GM12878 (cell line): ENCODE results near the gene OPRD1. TPM values are rescaled to one million over a fixed set of nuclear protein-coding genes. Genes with fewer than 3 reads are reported as not detected.
A peak's percentile ranks its signal among the peaks of the same experiment; 100 is the strongest.

Experiments used
- ATAC-seq: fragments of 200-7000 bp; cut with Tn5 transposase; 3 replicates; pipeline ENCODE4 v1.9.1; 2020; ENCODE audit warnings: mild to moderate bottlenecking, moderate library complexity
- BruUV-seq: library from RNA; stranded (reverse); fragments of 400-500 nt; replicated peaks from 2 replicates; lab custom pipeline; 2021; lab: Mats Ljungman, UMichigan
- CTCF ChIA-PET: fragments of 300-600 bp; sonication (Branson Sonifier 250); formaldehyde crosslinking; extraction: SDS; loops from one replicate; lab custom pipeline; 2021; ENCODE audit warnings: inconsistent platforms; lab: Yijun Ruan, JAX
- POLR2A ChIA-PET: fragments of 350-600 bp; formaldehyde crosslinking; extraction: SDS; loops from one replicate; lab custom pipeline; 2021; ENCODE audit warnings: inconsistent platforms; lab: Charles Lee
- RAD21 ChIA-PET: fragments of 300-600 bp; sonication (Branson Sonifier 250); formaldehyde crosslinking; loops from one replicate; lab custom pipeline; 2023; ENCODE audit warnings: antibody characterized with exemption; ENCODE audit not compliant: unreplicated experiment; lab: Charles Lee
- SMC1A ChIA-PET: fragments of 300-600 bp; sonication (Branson Sonifier 250); formaldehyde crosslinking; loops from one replicate; lab custom pipeline; 2023; ENCODE audit not compliant: unreplicated experiment, uncharacterized antibody; lab: Charles Lee
- DNase-seq: peaks from one replicate; pipeline ENCODE4 v3.0.0-alpha.2; 2011; ENCODE audit warnings: low read depth, low spot score
- FAIRE-seq: peaks from 3 replicates; lab custom pipeline; 2011; peaks lifted over from hg19 to GRCh38; lab: Jason Lieb, UNC
- H2AFZ ChIP-seq: 2 replicates; pipeline ENCODE4 v1.6.0; 2011; ENCODE audit warnings: low read depth, low read length, control low read depth; ENCODE audit not compliant: control insufficient read depth
- H3K27ac ChIP-seq: 2 replicates; pipeline ENCODE4 v1.5.1; 2011; ENCODE audit warnings: control low read depth; ENCODE audit not compliant: control insufficient read depth, insufficient read depth
- H3K27me3 ChIP-seq, 2 experiments: replicated peaks in 1 of 2; 2 replicates each; pipeline versions ENCODE4 v1.6.0 to v1.6.1; 2011; ENCODE audit warnings: low read length in 1 of 2; ENCODE audit not compliant: control insufficient read depth in 2 of 2, insufficient read depth in 2 of 2
- H3K36me3 ChIP-seq, 2 experiments: 2 replicates each; pipeline ENCODE4 v1.5.1; 2011; ENCODE audit warnings: low read length in 1 of 2; ENCODE audit not compliant: control insufficient read depth in 2 of 2, insufficient read depth in 2 of 2
- H3K4me1 ChIP-seq: 2 replicates; pipeline ENCODE4 v1.6.1; 2011; ENCODE audit warnings: mild to moderate bottlenecking, low read length, moderate library complexity, mixed read lengths; ENCODE audit not compliant: control insufficient read depth, insufficient read depth
- H3K4me2 ChIP-seq: 2 replicates; pipeline ENCODE4 v1.6.0; 2011; ENCODE audit warnings: control low read depth; ENCODE audit not compliant: control insufficient read depth, insufficient read depth
- H3K4me3 ChIP-seq: fragments of 200-600 bp; sonication (generic); 2 replicates; pipeline ENCODE4 v1.5.1; 2016
- H3K79me2 ChIP-seq: 2 replicates; pipeline ENCODE4 v1.6.0; 2011; ENCODE audit warnings: low read length; ENCODE audit not compliant: control insufficient read depth, insufficient read depth
- H3K9ac ChIP-seq: 2 replicates; pipeline ENCODE4 v1.8.0; 2011; ENCODE audit warnings: low read length, control low read depth, mixed read lengths; ENCODE audit not compliant: control insufficient read depth, insufficient read depth
- H3K9me3 ChIP-seq: replicated peaks from 3 replicates; pipeline ENCODE4 v1.5.1; 2011; ENCODE audit warnings: mild to moderate bottlenecking, low read length; ENCODE audit not compliant: control insufficient read depth, insufficient read depth
- H4K20me1 ChIP-seq: 2 replicates; pipeline ENCODE4 v1.6.0; 2011; ENCODE audit not compliant: control insufficient read depth, insufficient read depth
- MLLT1 ChIP-seq: fragments of 450-650 bp; IDR thresholded peaks from 2 replicates; pipeline ENCODE4 v1.6.1; 2016; ENCODE audit warnings: mild to moderate bottlenecking
- TCF3 ChIP-seq: IDR thresholded peaks from 2 replicates; pipeline ENCODE4 v1.6.1; 2012; ENCODE audit warnings: low read depth, mild to moderate bottlenecking, low read length, borderline replicate concordance; ENCODE audit not compliant: insufficient read depth
- WGBS: methylation state at CpG from one replicate; pipeline ENCODE4 v1.1.6; 2016; ENCODE audit warnings: low lambda C conversion rate; ENCODE audit not compliant: insufficient replicate concordance, insufficient coverage; ENCODE audit errors: missing lambda C conversion rate; 5-methylcytosine and 5-hydroxymethylcytosine counted together
- in situ Hi-C: fragments of 300-500 bp; cut with MboI; formaldehyde crosslinking; loops from 9 replicates; pipeline ENCODE4 v1.14.3; 2018; ENCODE audit warnings: mixed read lengths
- intact Hi-C: fragments of 100-400 bp; cut with micrococcal nuclease; formaldehyde crosslinking; loops from one replicate; pipeline ENCODE4 v1.14.2; 2022; ENCODE audit not compliant: unreplicated experiment
- polyA plus RNA-seq, 11 experiments: library from polyadenylated mRNA; depleted of rRNA in 4 of 11; unstranded in 6 of 11; stranded (reverse) in 5 of 11; fragments of >200 nt; fragmentation: Nextera tagmentation in 4 of 11; fragmentation: Illumina TruSeq in 1 of 11; extraction: Ambion mirVana in 4 of 11; extraction: Trizol in 1 of 11; gene quantifications; 1 replicate in 1 of 11; 2 replicates in 10 of 11; pipeline versions ENCODE4 v1.2.1 to v1.2.3, GENCODE V29; 2011 to 2016; ENCODE audit warnings: inconsistent platforms in 2 of 11, missing spikeins in 2 of 11, low read depth in 1 of 11
- total RNA-seq, 4 experiments: library from RNA; depleted of rRNA in 3 of 4; stranded (reverse); fragments of >200 nt in 3 of 4; fragmentation: Illumina TruSeq in 1 of 4; extraction: Trizol in 1 of 4; gene quantifications; 2 replicates each; pipeline versions ENCODE4 v1.2.1 to v1.2.3, GENCODE V29; 2013 to 2021

The OPRD1 gene
- total and polyA plus RNA-seq, 10 of the 15 experiments (the other 5 are each of a cell fraction or from before 2014, with no cell fraction given), result 0.02 TPM; not detected in 8

- POLR2A ChIA-PET, result interaction anchor here (0.5 to 2.7 kb wide), 5 partner anchors 28 to 261 kb away, joined by 3 to 19 read pairs (median 4); partner anchors contain the start of genes EPB41 and TAF12
- in situ Hi-C loops, result no loop called here
Observed at GRCh38 chr1:28885977-28886730, 74.2 kb downstream of the OPRD1 start.

More at GRCh38 chr1:28885977-28886730, 74.2 kb downstream of the OPRD1 start:
- RAD21 ChIA-PET, result interaction anchor here (0.7 to 11.7 kb wide), 5 partner anchors 28 to 296 kb away, joined by 3 to 284 read pairs (median 25); partner anchors contain the start of gene EPB41
- no peak overlapping the region for H3K4me3 ChIP-seq
- no peak for FAIRE-seq
- intact Hi-C loops, result no loop called here
- TF ChIP-seq TCF3 (no peak), MLLT1 (0 out of 2 replicates have a peak, but pooled peaks have one; percentile 0)
- TF ChIP-seq, all 136 proteins: peak for 1
- no peaks in the 10 kb centered on the region for H4K20me1 ChIP-seq
- no peak overlapping the region for H3K9ac ChIP-seq
- H3K79me2 ChIP-seq, result peaks cover 13% of the 10 kb centered on the region
- no peaks in the 10 kb centered on the region for H3K27me3 ChIP-seq
- H3K9me3 ChIP-seq, result no peaks in the 10 kb centered on the region
- H3K36me3 ChIP-seq, result no peaks in the 10 kb centered on the region
- 57% methylated on average over 17 of the region's 17 CpGs for WGBS
- H3K4me1 ChIP-seq, result peaks cover 34% of the 10 kb centered on the region
- H3K4me2 ChIP-seq, result peak overlapping the region; percentile 85; the same call in 1 of the 2 replicates
- BruUV-seq, result no TSS peak
- peak overlapping the region; percentile 91 for H2AFZ ChIP-seq
- H3K27ac ChIP-seq, result no peak overlapping the region; the same call in 1 of the 2 replicates
- DNase-seq (no peak), ATAC-seq (no peak)
- SMC1A ChIA-PET, result interaction anchor here (0.9 to 12.0 kb wide), 2 partner anchors 41 to 147 kb away, joined by 4 to 315 read pairs; no protein-coding TSS in a partner anchor
- CTCF ChIA-PET, result interaction anchor here (1.2 to 13.7 kb wide), 3 partner anchors 9 to 149 kb away, joined by 3 to 547 read pairs (median 268); no protein-coding TSS in a partner anchor
